HFFc6 (cell line): Measurements from ENCODE around the gene AGPAT3. TPM values are rescaled to one million over a fixed set of nuclear protein-coding genes. Genes with fewer than 3 reads are reported as not detected.

ENCODE experiments used
- DNase-seq: peaks from one replicate; pipeline ENCODE4 v3.0.0-alpha.2; 2018
- H3K27ac Mint-ChIP-seq: 2 replicates; pipeline ENCODE4 v1.8.0; 2020; ENCODE audit warnings: mild to moderate bottlenecking, mixed read lengths
- H3K27me3 Mint-ChIP-seq: 2 replicates; pipeline ENCODE4 v1.8.0; 2021; ENCODE audit warnings: mild to moderate bottlenecking, moderate library complexity, mixed read lengths; ENCODE audit not compliant: insufficient read depth
- H3K36me3 Mint-ChIP-seq: 2 replicates; pipeline ENCODE4 v1.8.0; 2021; ENCODE audit warnings: low read depth, mixed read lengths
- H3K4me1 Mint-ChIP-seq: 2 replicates; pipeline ENCODE4 v1.8.0; 2020; ENCODE audit warnings: low read depth, mixed read lengths
- H3K4me3 Mint-ChIP-seq: 2 replicates; pipeline ENCODE4 v1.8.0; 2020; ENCODE audit warnings: mild to moderate bottlenecking, moderate library complexity, mixed read lengths
- H3K9me3 Mint-ChIP-seq: 2 replicates; pipeline ENCODE4 v1.8.0; 2020; ENCODE audit warnings: mild to moderate bottlenecking, mixed read lengths
- CTCF ChIP-seq: fragments of 200-600 bp; sonication (generic); IDR thresholded peaks from 2 replicates; pipeline ENCODE4 v1.5.0; 2021; ENCODE audit warnings: antibody characterized with exemption, mild to moderate bottlenecking
- total RNA-seq, 6 experiments: library from RNA; stranded (reverse); fragmentation: NEBNext Ultra II Directional; extraction: Animal tissue kit (Norgen Biotek cat#: 25700); gene quantifications; 2 replicates in 1 of 6; 3 replicates in 5 of 6; pipeline ENCODE4 v1.2.3, GENCODE V29; 2021

AGPAT3 gene
- total RNA-seq, 6 experiments from 2014 or later: 94.6 to 114 (median 97.8) TPM

GRCh38 chr21:43986544-43987451, 121.8 kb downstream of the AGPAT3 start:
- Mint-ChIP-seq H3K4me3 (no peak overlapping the region), H3K27ac (no peak overlapping the region), H3K9me3 (no peaks in the 10 kb centered on the region), H3K36me3 (peaks cover 14% of the 10 kb centered on the region), H3K27me3 (peaks cover 5% of the 10 kb centered on the region; the same call in 1 of the 2 replicates), H3K4me1 (no peaks in the 10 kb centered on the region; the same call in 1 of the 2 replicates)
- no peak for TF ChIP-seq CTCF
- DNase-seq: no peak

GRCh38 chr21:43987509-43987908, 122.5 kb downstream of the AGPAT3 start:
- no peak overlapping the region for H3K27ac Mint-ChIP-seq
- peaks cover 5% of the 10 kb centered on the region; the same call in 1 of the 2 replicates for H3K27me3 Mint-ChIP-seq
- H3K4me3 Mint-ChIP-seq: no peak overlapping the region
- TF ChIP-seq CTCF: no peak
- no peaks in the 10 kb centered on the region for H3K9me3 Mint-ChIP-seq
- peaks cover 9% of the 10 kb centered on the region for H3K36me3 Mint-ChIP-seq
- no peaks in the 10 kb centered on the region; the same call in 1 of the 2 replicates for H3K4me1 Mint-ChIP-seq
- no peak for DNase-seq

DNA sequence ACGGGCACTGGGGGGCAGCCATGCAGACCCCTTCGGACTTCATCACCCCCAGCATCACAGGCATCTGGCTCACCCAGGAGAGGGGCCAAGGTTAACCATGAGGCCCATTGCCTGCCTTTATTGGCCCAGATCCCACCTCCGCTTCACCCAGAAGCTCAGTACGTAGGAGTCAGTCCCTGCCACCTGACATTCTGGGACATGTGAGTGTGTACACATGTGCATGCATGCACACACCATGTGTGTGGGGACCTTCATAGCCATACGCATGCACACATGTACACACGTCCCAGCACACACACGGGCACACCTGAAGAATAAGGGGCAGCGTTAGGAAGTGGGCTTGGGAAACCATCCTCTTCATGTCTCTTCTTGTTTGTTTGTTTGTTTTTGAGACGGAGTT, 123.0 kb downstream of the AGPAT3 start:
- no peaks in the 10 kb centered on the region; the same call in 1 of the 2 replicates for H3K4me1 Mint-ChIP-seq
- H3K4me3 Mint-ChIP-seq: no peak overlapping the region
- H3K27ac Mint-ChIP-seq: no peak overlapping the region
- DNase-seq: no peak
- no peak for TF ChIP-seq CTCF
- H3K27me3 Mint-ChIP-seq: peaks cover 5% of the 10 kb centered on the region; the same call in 1 of the 2 replicates
- peaks cover 9% of the 10 kb centered on the region for H3K36me3 Mint-ChIP-seq
- no peaks in the 10 kb centered on the region for H3K9me3 Mint-ChIP-seq

- Mint-ChIP-seq H3K4me1 (no peaks in the 10 kb centered on the region; the same call in 1 of the 2 replicates), H3K27me3 (peaks cover 5% of the 10 kb centered on the region; the same call in 1 of the 2 replicates), H3K4me3 (no peak overlapping the region), H3K9me3 (no peaks in the 10 kb centered on the region), H3K27ac (no peak overlapping the region), H3K36me3 (peaks cover 9% of the 10 kb centered on the region)
- DNase-seq: no peak
- TF ChIP-seq CTCF: no peak
These were observed 123.6 kb downstream of the AGPAT3 start for GRCh38 chr21:43988506-43989230.

GRCh38 chr21:43989401-43989800, 124.4 kb downstream of the AGPAT3 start:
- Mint-ChIP-seq H3K36me3 (peaks cover 5% of the 10 kb centered on the region), H3K9me3 (no peaks in the 10 kb centered on the region), H3K4me3 (no peak overlapping the region), H3K4me1 (no peaks in the 10 kb centered on the region; the same call in 1 of the 2 replicates), H3K27ac (no peak overlapping the region), H3K27me3 (peaks cover 4% of the 10 kb centered on the region; the same call in 1 of the 2 replicates)
- no peak for DNase-seq
- TF ChIP-seq CTCF: no peak
